H1 (cell line): ENCODE results near the gene NFIX. TPM values are rescaled to one million over a fixed set of nuclear protein-coding genes. Genes with fewer than 3 reads are reported as not detected.

Experiments
- CBX8 ChIP-seq: fragments of 300-800, 300-1000 bp; sonication (generic); IDR thresholded peaks from 2 replicates; pipeline ENCODE4 v1.7.1; 2016; ENCODE audit warnings: low read depth, low read length, borderline replicate concordance
- CHD7 ChIP-seq: fragments of 300-600 bp; sonication (generic); IDR thresholded peaks from 2 replicates; pipeline ENCODE4 v1.7.1; 2012; ENCODE audit warnings: low read length, moderate library complexity, mild to moderate bottlenecking, inconsistent platforms; ENCODE audit not compliant: insufficient replicate concordance
- GABPA ChIP-seq: IDR thresholded peaks from 2 replicates; pipeline ENCODE4 v1.6.1; 2011; ENCODE audit warnings: mild to moderate bottlenecking, low read length, moderate library complexity, borderline replicate concordance; ENCODE audit not compliant: insufficient read depth
- JUND ChIP-seq: IDR thresholded peaks from 2 replicates; pipeline ENCODE4 v1.6.1; 2011; ENCODE audit warnings: mild to moderate bottlenecking, improper control_type of control experiment, low read length
- KDM4A ChIP-seq: IDR thresholded peaks from one replicate; pipeline ENCODE4 v1.7.1; 2012; ENCODE audit warnings: low read depth, mild to moderate bottlenecking, moderate library complexity, low read length, inconsistent platforms; ENCODE audit not compliant: severe bottlenecking
- polyA plus RNA-seq, 7 experiments: library from polyadenylated mRNA; depleted of rRNA in 3 of 7; stranded (reverse) in 5 of 7; unstranded in 2 of 7; fragments of >200 nt in 5 of 7; fragments of 200-250 nt in 2 of 7; gene quantifications; 1 replicate in 5 of 7; 2 replicates in 1 of 7; 4 replicates in 1 of 7; pipeline versions ENCODE4 v1.2.1 to v1.2.3, GENCODE V29; 2011 to 2013; ENCODE audit warnings: missing spikeins in 2 of 7, mixed read lengths in 2 of 7
- total RNA-seq: library from RNA; stranded (reverse); fragmentation: NEBNext Ultra II Directional; extraction: Animal tissue kit (Norgen Biotek cat#: 25700); gene quantifications from 2 replicates; pipeline ENCODE4 v1.2.1, GENCODE V29; 2021
- TF ChIP-seq, protein P1 (sequence below): IDR thresholded peaks from 2 replicates; pipeline ENCODE4 v1.6.1; 2011; ENCODE audit warnings: low read length, improper control_type of control experiment

Gene NFIX
- total and polyA plus RNA-seq, 2 of the 8 experiments (the other 6 are each of a cell fraction or from before 2014, with no cell fraction given) = 0.03 to 0.20 TPM

GRCh38 chr19:13129384-13129783, 134.1 kb downstream of the NFIX start (continued):
- TF ChIP-seq GABPA (no peak), CBX8 (no peak), JUND (no peak), CHD7 (no peak), KDM4A (no peak)
- TF ChIP-seq, protein P1, sequence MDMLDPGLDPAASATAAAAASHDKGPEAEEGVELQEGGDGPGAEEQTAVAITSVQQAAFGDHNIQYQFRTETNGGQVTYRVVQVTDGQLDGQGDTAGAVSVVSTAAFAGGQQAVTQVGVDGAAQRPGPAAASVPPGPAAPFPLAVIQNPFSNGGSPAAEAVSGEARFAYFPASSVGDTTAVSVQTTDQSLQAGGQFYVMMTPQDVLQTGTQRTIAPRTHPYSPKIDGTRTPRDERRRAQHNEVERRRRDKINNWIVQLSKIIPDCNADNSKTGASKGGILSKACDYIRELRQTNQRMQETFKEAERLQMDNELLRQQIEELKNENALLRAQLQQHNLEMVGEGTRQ = no peak
